HG03064 (cell line): ENCODE measurements around the gene GOLIM4.
"Not testable (repeated sequence)": the region's sequence is repeated elsewhere in the genome, so short reads cannot be mapped to it uniquely, and the experiment has no call there.

ENCODE experiments used
- ATAC-seq: cut with Tn5 transposase; IDR thresholded peaks from one replicate; pipeline ENCODE4 v1.9.1; 2021; ENCODE audit warnings: low read depth; ENCODE audit not compliant: unreplicated experiment

GOLIM4 gene

GRCh38 chr3:168051531-168052471, 43.9 kb downstream of the GOLIM4 start:
- peak; percentile 60 for ATAC-seq

GRCh38 chr3:168051070-168051469, 44.7 kb downstream of the GOLIM4 start:
- no peak for ATAC-seq

- ATAC-seq: no peak
Measured at GRCh38 chr3:168049367-168049974, 46.3 kb downstream of the GOLIM4 start.

- no peak for ATAC-seq
Measured at GRCh38 chr3:168048414-168049330, 47.1 kb downstream of the GOLIM4 start.

GRCh38 chr3:168047936-168048335, 47.8 kb downstream of the GOLIM4 start:
- no peak for ATAC-seq

- peak; percentile 79 for ATAC-seq
Measured at GRCh38 chr3:168047190-168047795, 48.4 kb downstream of the GOLIM4 start.

- ATAC-seq: no peak
Measured at GRCh38 chr3:168044049-168044448, 51.7 kb downstream of the GOLIM4 start.

GRCh38 chr3:168040607-168041208, 55.0 kb downstream of the GOLIM4 start:
- no peak for ATAC-seq

- no peak for ATAC-seq
Measured at GRCh38 chr3:168037020-168037419, 58.7 kb downstream of the GOLIM4 start.

- ATAC-seq: no peak
Measured at GRCh38 chr3:168036619-168037018, 59.1 kb downstream of the GOLIM4 start.

GRCh38 chr3:168034152-168034928, 61.4 kb downstream of the GOLIM4 start:
- ATAC-seq: no peak

GRCh38 chr3:168030577-168030976, 65.1 kb downstream of the GOLIM4 start:
- ATAC-seq: no peak

GRCh38 chr3:168029705-168030104, 66.0 kb downstream of the GOLIM4 start:
- ATAC-seq: no peak

GRCh38 chr3:168028086-168028485, 67.6 kb downstream of the GOLIM4 start:
- ATAC-seq: no peak

GRCh38 chr3:168026764-168027163, 69.0 kb downstream of the GOLIM4 start:
- no peak for ATAC-seq

- ATAC-seq: no peak
Measured at GRCh38 chr3:168025076-168025475, 70.6 kb downstream of the GOLIM4 start.

GRCh38 chr3:168024537-168024941, 71.2 kb downstream of the GOLIM4 start:
- peak; percentile 70 for ATAC-seq

GRCh38 chr3:168021737-168022450, 73.8 kb downstream of the GOLIM4 start:
- no peak for ATAC-seq

GRCh38 chr3:168011280-168011679, 84.4 kb downstream of the GOLIM4 start:
- not testable (repeated sequence) for ATAC-seq
